ENCODE data around the gene SPSB3.
A peak's percentile ranks its signal among the peaks of the same experiment; 100 is the strongest.

The SPSB3 gene

DNA sequence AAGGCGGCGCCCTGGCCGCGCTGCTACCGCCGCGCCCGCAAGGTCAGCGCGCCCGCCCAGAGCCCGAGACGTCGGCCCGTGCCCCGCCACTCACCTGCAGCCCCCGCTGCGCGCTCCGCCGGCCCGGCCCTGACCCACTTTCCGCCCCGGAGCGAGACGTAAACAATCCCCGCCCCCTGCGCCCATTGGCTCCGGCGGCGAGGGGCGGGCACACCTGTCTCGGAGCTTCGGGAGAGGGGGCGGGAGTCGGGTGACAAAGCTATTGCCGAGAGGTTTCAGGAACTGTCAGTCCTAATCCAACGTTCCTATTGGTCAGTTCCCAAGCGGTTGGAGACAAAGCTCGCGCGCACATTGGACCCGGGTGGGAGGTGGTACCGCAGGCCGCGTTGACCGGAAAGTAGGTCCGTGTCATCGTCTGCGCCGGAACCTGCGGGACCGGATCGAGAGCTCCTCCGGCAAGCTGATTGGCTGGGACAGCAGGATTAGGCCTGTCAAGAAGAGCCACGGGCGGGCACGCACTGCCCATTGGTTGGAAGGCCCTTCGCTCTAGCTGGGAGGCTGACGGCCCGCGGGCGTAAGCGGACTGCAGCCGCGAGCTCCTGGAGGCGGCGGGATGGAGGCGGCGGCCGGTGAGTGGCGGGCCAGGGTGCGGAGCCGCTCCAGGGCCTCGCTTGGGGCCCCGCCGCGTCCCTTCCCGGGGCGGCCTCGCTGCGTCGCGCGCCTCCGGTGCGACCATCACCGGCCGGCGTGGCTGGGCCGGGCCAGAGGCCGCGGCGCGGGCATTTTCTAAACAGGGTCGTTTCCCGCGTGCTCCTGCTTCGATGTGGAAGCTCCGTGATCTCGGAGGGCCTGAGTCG, at the start of gene SPSB3, which contains the start of gene NUBP2:
Gene SPSB3 (minus strand): TSS at position 164 of the 857 bp plus-strand sequence. CDS start 1,088 bp downstream, outside the sequence.
Gene NUBP2 (plus strand): TSS at position 553 of the 857 bp plus-strand sequence. CDS start 61 bp downstream, at position 614.
- peak; percentile 100 for DNase-seq (ENCODE audit: low spot score)

GRCh38 chr16:1831186-1832075, 49.1 kb upstream of the SPSB3 start:
- no peak for DNase-seq (ENCODE audit: low spot score)

DNA sequence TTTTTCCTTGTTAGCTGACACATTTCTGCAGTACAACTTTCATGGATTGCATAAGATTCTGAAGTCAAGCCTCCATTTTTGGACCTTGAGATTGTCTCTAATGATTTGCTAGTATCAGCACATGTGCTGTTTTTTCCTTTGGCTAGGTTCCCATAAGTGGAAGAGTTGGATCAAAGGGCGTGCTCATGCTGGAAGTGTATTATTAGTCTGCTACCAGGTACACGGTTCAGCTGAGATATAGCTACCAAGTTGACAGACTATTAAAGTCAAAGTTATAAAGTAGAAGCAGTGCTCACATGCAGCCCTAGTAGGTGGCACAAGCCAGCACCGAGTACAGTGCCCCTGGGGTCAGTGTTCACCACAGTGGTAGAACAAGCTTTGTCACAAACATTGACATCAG, 47.8 kb upstream of the SPSB3 start:
- DNase-seq (ENCODE audit: low spot score), result no peak

DNA sequence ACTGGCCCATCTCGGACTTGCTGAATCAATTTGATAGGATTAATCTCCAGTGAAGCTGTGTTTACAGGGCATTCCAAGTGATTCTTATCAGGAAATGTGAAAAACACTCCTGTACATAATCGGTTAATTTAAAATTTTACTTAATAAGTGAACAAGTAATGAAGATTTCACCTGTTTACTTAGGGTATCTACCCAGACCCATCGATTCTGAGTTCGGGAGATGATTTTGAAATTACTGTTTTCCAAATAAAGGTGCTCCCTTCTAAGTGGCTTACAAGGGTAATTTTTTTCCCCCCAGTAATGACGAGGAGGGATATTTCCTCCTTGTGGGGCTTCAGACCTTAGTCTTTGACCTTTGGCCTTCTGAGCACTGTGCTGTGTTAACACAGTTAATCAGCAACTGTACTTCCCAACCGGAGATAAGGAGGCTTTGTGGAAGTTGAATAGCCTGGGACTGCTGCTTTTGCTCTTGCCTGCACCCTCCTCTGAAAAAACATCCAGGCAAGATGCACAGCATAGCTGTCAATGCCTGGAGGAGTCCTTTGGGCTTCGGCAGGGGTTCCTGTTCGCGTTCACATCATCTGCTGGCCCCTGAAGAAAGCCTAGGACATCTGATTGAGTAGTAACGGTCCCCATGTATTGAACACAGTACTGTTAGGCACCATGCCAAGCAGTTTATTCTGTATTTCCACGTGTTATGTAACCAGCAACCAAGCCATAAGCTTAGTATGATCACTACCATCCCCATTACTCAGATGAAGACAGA, 46.5 kb upstream of the SPSB3 start:
- DNase-seq (ENCODE audit: low spot score), result peak; percentile 39

DNA sequence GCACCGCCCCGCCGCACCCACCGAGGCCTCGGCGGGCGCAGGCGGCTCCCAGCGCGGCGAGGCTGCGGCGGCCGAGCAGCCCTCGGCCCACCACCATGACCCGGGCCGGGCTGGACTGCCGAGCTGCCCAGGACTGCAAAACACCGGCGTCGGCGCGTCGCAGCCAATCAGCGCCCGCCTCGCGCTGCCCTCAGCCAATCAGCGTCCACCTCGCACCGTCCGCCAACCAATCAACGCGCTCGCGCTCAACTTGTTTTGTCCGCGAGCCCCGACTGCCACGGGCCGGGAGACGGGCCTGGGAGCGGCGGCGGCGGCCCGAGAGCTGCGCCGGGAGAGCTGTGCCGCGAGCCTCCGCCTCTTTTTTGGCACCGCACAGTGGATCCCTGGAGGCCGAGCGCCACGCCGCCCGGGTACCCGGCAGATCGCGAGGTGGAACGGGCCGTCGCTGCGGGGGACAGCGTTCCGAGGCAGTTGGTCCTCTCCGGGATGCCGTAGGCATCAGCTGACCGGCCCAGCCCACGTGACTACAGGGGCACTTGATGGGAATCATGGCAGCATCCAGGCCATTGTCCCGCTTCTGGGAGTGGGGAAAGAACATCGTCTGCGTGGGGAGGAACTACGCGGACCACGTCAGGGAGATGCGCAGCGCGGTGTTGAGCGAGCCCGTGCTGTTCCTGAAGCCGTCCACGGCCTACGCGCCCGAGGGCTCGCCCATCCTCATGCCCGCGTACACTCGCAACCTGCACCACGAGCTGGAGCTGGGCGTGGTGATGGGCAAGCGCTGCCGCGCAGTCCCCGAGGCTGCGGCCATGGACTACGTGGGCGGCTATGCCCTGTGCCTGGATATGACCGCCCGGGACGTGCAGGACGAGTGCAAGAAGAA, 44.6 kb upstream of the SPSB3 start, which contains the start of the genes FAHD1 and HAGH:
Gene FAHD1 (plus strand): TSS at position 516 of the 883 bp plus-strand sequence. CDS start 33 bp downstream, at position 549.
Gene HAGH (minus strand): TSS at position 135 of the 883 bp plus-strand sequence. CDS start 38 bp downstream, at position 97.
- DNase-seq (ENCODE audit: low spot score), result peak; percentile 93

- peak; percentile 82 for DNase-seq (ENCODE audit: low spot score)
These were observed 43.7 kb upstream of the SPSB3 start for GRCh38 chr16:1825864-1826690.

- no peak for DNase-seq (ENCODE audit: low spot score)
These were observed 43.1 kb upstream of the SPSB3 start for GRCh38 chr16:1825381-1825863.

DNA sequence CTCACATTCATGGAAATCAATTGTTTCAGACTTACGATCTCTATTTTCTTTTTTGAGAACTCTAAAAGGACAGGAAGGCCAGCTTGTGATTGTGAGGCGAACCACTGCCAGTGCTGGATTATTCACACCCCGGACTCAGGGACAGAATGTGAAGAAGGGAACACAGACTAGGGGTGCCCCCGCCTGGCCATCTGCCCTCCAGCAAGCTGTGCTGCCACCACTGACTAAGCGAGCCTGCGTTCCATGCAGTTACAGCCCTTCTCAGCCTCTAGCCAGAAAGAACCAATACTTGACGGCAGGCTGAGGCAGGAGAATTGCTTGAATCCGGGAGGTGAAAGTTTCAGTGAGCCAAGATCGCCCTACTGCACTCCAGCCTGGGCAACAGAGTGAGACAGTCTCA, 41.5 kb upstream of the SPSB3 start:
- DNase-seq (ENCODE audit: low spot score), result peak; percentile 77

DNA sequence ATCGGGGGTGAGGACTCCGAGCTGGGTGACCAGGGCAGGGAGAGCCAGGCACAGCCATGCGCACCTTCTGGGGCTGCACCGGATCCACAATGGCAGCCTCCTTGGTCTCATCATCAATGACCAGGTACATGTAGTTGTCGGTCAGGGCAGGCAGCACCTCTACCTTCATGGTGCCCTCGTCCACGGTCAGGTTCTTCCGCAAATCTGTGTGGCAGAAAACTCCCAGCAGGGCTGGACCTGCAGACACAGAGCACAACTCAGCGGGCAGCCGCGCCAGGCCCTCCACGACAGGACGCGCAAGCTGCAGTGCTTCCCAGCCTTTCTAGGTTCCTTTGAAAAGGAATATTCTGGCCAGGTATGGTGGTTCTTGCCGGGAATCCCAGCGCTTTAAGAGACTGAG, 40.4 kb upstream of the SPSB3 start:
- no peak for DNase-seq (ENCODE audit: low spot score)

DNA sequence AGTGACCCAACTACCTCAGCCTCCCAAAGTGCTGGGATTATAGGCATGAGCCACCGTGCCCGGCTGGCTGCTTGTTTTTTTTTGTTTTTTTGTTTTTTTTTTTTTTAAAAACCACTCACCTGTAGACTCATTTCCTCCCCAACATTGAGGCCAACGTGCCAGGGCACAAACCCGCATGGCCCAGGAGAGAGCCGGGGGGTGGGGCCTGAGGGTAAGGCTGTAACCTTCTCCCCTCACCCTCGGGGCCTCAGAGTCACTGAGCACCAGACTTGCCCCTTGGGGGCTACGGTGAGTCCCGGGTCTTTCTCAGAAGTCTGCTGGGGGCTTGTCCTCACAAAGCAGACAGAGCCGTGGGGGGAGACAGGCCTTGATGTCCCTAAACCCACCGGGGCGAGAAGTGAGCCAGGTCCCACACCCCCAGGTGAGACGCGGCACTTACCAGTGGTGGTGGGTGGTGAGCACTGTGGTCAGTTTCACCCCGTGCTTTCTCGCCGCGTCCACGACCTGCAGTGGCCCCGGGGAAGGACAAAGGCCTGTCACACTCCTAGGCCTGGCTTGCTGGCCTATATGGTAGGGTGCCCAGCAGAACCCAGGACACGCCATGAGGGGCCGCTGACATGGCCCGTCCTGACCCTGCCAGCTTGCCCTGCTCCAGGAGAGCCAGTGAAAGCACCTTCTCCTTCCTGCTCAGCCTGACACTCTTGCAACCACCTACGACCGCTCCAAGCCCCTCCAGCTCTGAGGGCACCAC, 39.7 kb upstream of the SPSB3 start:
- no peak for DNase-seq (ENCODE audit: low spot score)

DNA sequence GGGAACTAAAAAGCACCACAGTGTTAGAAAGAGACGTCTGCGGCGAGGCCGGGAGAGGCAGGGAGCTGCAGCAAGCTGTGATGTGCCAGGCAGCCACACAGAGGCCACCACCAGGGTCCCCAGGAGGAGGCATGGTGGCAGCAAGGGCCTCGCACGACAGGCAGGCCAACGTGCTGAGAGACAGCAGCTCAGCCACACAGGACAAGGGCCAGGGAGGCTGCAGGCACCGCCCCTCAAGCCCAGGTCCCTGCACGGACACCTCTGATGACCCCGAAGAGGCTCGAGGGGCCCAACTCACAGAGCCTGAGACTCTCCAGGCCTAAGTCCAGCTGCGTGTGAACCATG, 38.5 kb upstream of the SPSB3 start:
- DNase-seq (ENCODE audit: low spot score), result no peak

- DNase-seq (ENCODE audit: low spot score), result no peak
These were observed 38.0 kb upstream of the SPSB3 start for GRCh38 chr16:1820096-1820945.

- no peak for DNase-seq (ENCODE audit: low spot score)
These were observed 37.2 kb upstream of the SPSB3 start for GRCh38 chr16:1819611-1820010.

DNA sequence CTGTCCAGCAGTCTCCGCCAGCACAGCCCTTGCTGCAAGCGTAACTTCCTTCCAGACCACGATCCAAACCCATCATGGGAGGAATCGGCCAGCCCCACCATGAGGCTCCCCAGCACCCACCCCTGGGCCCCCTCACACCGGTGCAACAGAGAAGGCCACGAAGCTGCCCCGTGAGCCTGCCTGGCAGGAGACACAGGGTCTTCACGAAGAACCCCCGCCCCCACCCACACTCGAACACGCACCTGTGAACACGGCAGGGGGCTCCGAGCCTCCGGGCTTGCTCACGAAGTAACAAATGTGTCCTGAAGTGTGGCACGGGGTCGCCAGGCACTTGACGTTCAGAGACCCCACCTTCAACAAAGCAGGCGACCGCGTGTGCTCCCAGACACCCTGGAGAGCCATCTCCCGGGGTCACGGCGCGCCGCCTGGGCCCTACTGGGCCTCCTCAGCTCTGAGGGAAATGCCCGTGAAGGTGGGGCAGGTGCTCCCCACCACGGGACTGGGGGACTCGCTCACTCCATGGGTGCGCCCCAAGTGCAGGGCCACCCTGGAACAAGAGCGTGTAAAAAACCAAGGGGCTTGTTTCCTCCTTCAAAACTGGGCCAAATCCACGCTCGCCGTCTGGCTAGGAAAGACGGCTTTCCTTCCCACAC, 36.6 kb upstream of the SPSB3 start:
- no peak for DNase-seq (ENCODE audit: low spot score)

- DNase-seq (ENCODE audit: low spot score), result no peak
These were observed 36.0 kb upstream of the SPSB3 start for GRCh38 chr16:1818204-1818872.

DNA sequence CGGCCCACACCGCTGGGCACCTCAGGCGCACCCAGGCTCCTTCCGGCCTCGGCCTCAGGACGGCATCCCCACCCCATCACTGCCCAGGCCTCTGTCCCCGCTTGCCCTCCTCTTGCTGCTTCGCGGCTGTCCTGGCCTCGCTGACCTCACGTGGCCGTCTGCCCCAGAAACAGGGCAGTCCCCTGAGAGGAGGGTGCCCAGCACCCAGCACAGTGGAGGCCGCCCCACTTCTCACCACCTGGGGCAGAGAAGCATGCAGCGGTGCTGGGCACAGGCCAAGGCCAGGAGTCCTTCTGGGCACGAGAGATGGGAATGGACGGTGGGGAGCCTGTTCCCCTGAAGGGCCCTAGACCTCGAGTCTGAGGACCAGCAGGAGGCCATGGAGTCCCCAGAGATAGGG, 35.3 kb upstream of the SPSB3 start:
- DNase-seq (ENCODE audit: low spot score), result no peak

GRCh38 chr16:1817276-1817589, 34.9 kb upstream of the SPSB3 start:
- DNase-seq (ENCODE audit: low spot score), result no peak

All from RKO (cell line).